DOHH2 (cell line): ENCODE measurements around the gene SAMD4A.

Experiments
- CTCF ChIP-seq: fragments of 200-600 bp; sonication (generic); IDR thresholded peaks from one replicate; pipeline ENCODE4 v1.5.1; 2014; ENCODE audit warnings: antibody characterized with exemption, mild to moderate bottlenecking, low read depth, low read length; ENCODE audit not compliant: poor library complexity, severe bottlenecking
- EZH2phosphoT487 ChIP-seq: fragments of 200-600 bp; sonication (generic); IDR thresholded peaks from 2 replicates; pipeline ENCODE4 v1.6.1; 2017; ENCODE audit warnings: borderline replicate concordance, mild to moderate bottlenecking, antibody characterized with exemption, low read length, moderate library complexity, mixed read lengths

- TF ChIP-seq CTCF (no peak), EZH2phosphoT487 (no peak)
Observed at GRCh38 chr14:54713379-54713778, 146.5 kb downstream of the SAMD4A start.
